ENCODE data around the gene CFAP251.
"Not testable (repeated sequence)": the region's sequence is repeated elsewhere in the genome, so short reads cannot be mapped to it uniquely, and the experiment has no call there.

CFAP251 gene

GRCh38 chr12:121917950-121918678, at the start of gene CFAP251:
CFAP251 (plus strand) TSS chr12:121918592; CDS start chr12:121921306, 2,714 bp downstream.
- no peak for DNase-seq

GRCh38 chr12:121869229-121869628, 49.2 kb upstream of the CFAP251 start:
- not testable (repeated sequence) for DNase-seq

GRCh38 chr12:121871467-121871866, 46.9 kb upstream of the CFAP251 start:
- DNase-seq: no peak

GRCh38 chr12:121872546-121873215, 45.7 kb upstream of the CFAP251 start:
- peak; percentile 90 for DNase-seq

- no peak for DNase-seq
Observed at GRCh38 chr12:121873216-121873569, 45.2 kb upstream of the CFAP251 start.

GRCh38 chr12:121874071-121874470, 44.3 kb upstream of the CFAP251 start:
- DNase-seq: no peak

GRCh38 chr12:121875582-121875981, 42.8 kb upstream of the CFAP251 start:
- no peak for DNase-seq

- DNase-seq: not testable (repeated sequence)
Observed at GRCh38 chr12:121876080-121876447, 42.3 kb upstream of the CFAP251 start.

GRCh38 chr12:121883315-121883660, 35.1 kb upstream of the CFAP251 start:
- DNase-seq: no peak

GRCh38 chr12:121885129-121885528, 33.3 kb upstream of the CFAP251 start:
- DNase-seq: not testable (repeated sequence)

- DNase-seq: no peak
Observed at GRCh38 chr12:121888083-121888477, 30.3 kb upstream of the CFAP251 start.

- DNase-seq: peak; percentile 97
Observed at GRCh38 chr12:121888478-121889273, 29.7 kb upstream of the CFAP251 start, which contains the start of gene PSMD9. PSMD9 (plus strand) TSS chr12:121888790; CDS start chr12:121888857, 67 bp downstream.

- no peak for DNase-seq
Observed at GRCh38 chr12:121889274-121889624, 29.1 kb upstream of the CFAP251 start.

- DNase-seq: not testable (repeated sequence)
Observed at GRCh38 chr12:121889661-121890060, 28.7 kb upstream of the CFAP251 start.

- no peak for DNase-seq
Observed at GRCh38 chr12:121892673-121893561, 25.5 kb upstream of the CFAP251 start.

- peak; percentile 29 for DNase-seq
Observed at GRCh38 chr12:121893961-121894460, 24.4 kb upstream of the CFAP251 start.

- no peak for DNase-seq
Observed at GRCh38 chr12:121894633-121895032, 23.8 kb upstream of the CFAP251 start.

- DNase-seq: no peak
Observed at GRCh38 chr12:121898287-121898686, 20.1 kb upstream of the CFAP251 start.

GRCh38 chr12:121899590-121899989, 18.8 kb upstream of the CFAP251 start:
- DNase-seq: no peak

- no peak for DNase-seq
Observed at GRCh38 chr12:121903202-121903601, 15.2 kb upstream of the CFAP251 start.

GRCh38 chr12:121905746-121906145, 12.6 kb upstream of the CFAP251 start:
- no peak for DNase-seq

- no peak for DNase-seq
Observed at GRCh38 chr12:121908702-121909101, 9.7 kb upstream of the CFAP251 start.
